ENCODE data around the gene CAST.
"Not testable (repeated sequence)": the region's sequence is repeated elsewhere in the genome, so short reads cannot be mapped to it uniquely, and the experiment has no call there.

The CAST gene
- total RNA-seq = 229 to 499 (median 354) reads per million in 17 experiments

- DNase-seq = peak; percentile 95 to 98 (median 98)
Observed at GRCh38 chr5:96661855-96662724, at the start of gene CAST. Gene CAST, plus strand, starts transcription at chr5:96662376. Its CDS starts 47 bp downstream, at chr5:96662423.

- DNase-seq = peak; percentile 74 to 81 (median 78)
Observed at GRCh38 chr5:96614110-96614691, 48.0 kb upstream of the CAST start.

GRCh38 chr5:96615223-96615622, 47.0 kb upstream of the CAST start:
- DNase-seq = no peak

GRCh38 chr5:96616801-96617200, 45.4 kb upstream of the CAST start:
- DNase-seq = no peak

- not testable (repeated sequence) for DNase-seq
Observed at GRCh38 chr5:96618311-96619016, 43.7 kb upstream of the CAST start.

- no peak for DNase-seq
Observed at GRCh38 chr5:96619946-96620345, 42.2 kb upstream of the CAST start.

GRCh38 chr5:96624596-96624995, 37.6 kb upstream of the CAST start:
- no peak for DNase-seq

- peak in 2 of 4 experiments; percentile 46 to 51 for DNase-seq
Observed at GRCh38 chr5:96625365-96625764, 36.8 kb upstream of the CAST start.

- no peak for DNase-seq
Observed at GRCh38 chr5:96626956-96627355, 35.2 kb upstream of the CAST start.

- DNase-seq = no peak
Observed at GRCh38 chr5:96627792-96628398, 34.3 kb upstream of the CAST start.

- no peak for DNase-seq
Observed at GRCh38 chr5:96628406-96628805, 33.8 kb upstream of the CAST start.

GRCh38 chr5:96629774-96630173, 32.4 kb upstream of the CAST start:
- no peak for DNase-seq

GRCh38 chr5:96633820-96634219, 28.4 kb upstream of the CAST start:
- peak in 3 of 4 experiments; percentile 31 to 80 (median 79) for DNase-seq

- peak in 3 of 4 experiments; percentile 31 to 68 (median 57) for DNase-seq
Observed at GRCh38 chr5:96634881-96635280, 27.3 kb upstream of the CAST start.

GRCh38 chr5:96636046-96636445, 26.1 kb upstream of the CAST start:
- peak; percentile 23 to 77 (median 53) for DNase-seq

GRCh38 chr5:96636594-96636993, 25.6 kb upstream of the CAST start:
- DNase-seq = peak; percentile 50 to 70 (median 66)

GRCh38 chr5:96637196-96637595, 25.0 kb upstream of the CAST start:
- no peak for DNase-seq

GRCh38 chr5:96638561-96638960, 23.6 kb upstream of the CAST start:
- no peak for DNase-seq

GRCh38 chr5:96640696-96641095, 21.5 kb upstream of the CAST start:
- no peak for DNase-seq

GRCh38 chr5:96641368-96642280, 20.6 kb upstream of the CAST start:
- DNase-seq = no peak

- no peak for DNase-seq
Observed at GRCh38 chr5:96642281-96642640, 19.9 kb upstream of the CAST start.

GRCh38 chr5:96645091-96645490, 17.1 kb upstream of the CAST start:
- DNase-seq = no peak
